HepG2 (cell line): ENCODE results near the gene NCOA5. TPM values are rescaled to one million over a fixed set of nuclear protein-coding genes. Genes with fewer than 3 reads are reported as not detected.

Experiments used
- CREM ChIP-seq, 2 experiments: sonication (generic) in 1 of 2; formaldehyde crosslinking in 1 of 2; IDR thresholded peaks; 2 replicates each; pipeline versions ENCODE4 v1.4.0 to v1.6.1; 2016 to 2020; ENCODE audit warnings: antibody characterized with exemption in 1 of 2, mild to moderate bottlenecking in 1 of 2, missing genetic modification reagents in 1 of 2
- FOXP4 ChIP-seq: sonication (generic); formaldehyde crosslinking; IDR thresholded peaks from 2 replicates; pipeline ENCODE4 v1.4.0; 2020; ENCODE audit warnings: missing genetic modification reagents
- GPN1 ChIP-seq: sonication (generic); formaldehyde crosslinking; IDR thresholded peaks from 2 replicates; pipeline ENCODE4 v1.5.1; 2020; ENCODE audit warnings: missing genetic modification reagents, borderline replicate concordance
- KAT8 ChIP-seq: IDR thresholded peaks from 2 replicates; pipeline ENCODE4 v1.6.1; 2016; ENCODE audit warnings: missing genetic modification reagents, missing compliant biosample characterization
- KLF12 ChIP-seq: sonication (generic); formaldehyde crosslinking; IDR thresholded peaks from 2 replicates; pipeline ENCODE4 v1.4.0; 2020; ENCODE audit warnings: missing genetic modification reagents, borderline replicate concordance
- RAD51 ChIP-seq: fragments of 450-650 bp; IDR thresholded peaks from 2 replicates; pipeline ENCODE4 v1.6.1; 2016; ENCODE audit warnings: borderline replicate concordance
- SUZ12 ChIP-seq: fragments of 150-350 bp; IDR thresholded peaks from 2 replicates; pipeline ENCODE4 v1.6.1; 2014; ENCODE audit warnings: low read depth, low read length
- TAF1 ChIP-seq: sonication (generic); formaldehyde crosslinking; IDR thresholded peaks from 2 replicates; pipeline ENCODE4 v1.4.0; 2020; ENCODE audit warnings: missing genetic modification reagents
- WIZ ChIP-seq: sonication (generic); formaldehyde crosslinking; IDR thresholded peaks from 2 replicates; pipeline ENCODE4 v1.5.1; 2020; ENCODE audit warnings: mild to moderate bottlenecking, missing genetic modification reagents
- ZFP91 ChIP-seq: sonication (generic); formaldehyde crosslinking; IDR thresholded peaks from 2 replicates; pipeline ENCODE4 v1.9.0; 2022; ENCODE audit warnings: missing genetic modification reagents, mild to moderate bottlenecking, borderline replicate concordance
- ZNF18 ChIP-seq: sonication (generic); formaldehyde crosslinking; IDR thresholded peaks from 2 replicates; pipeline ENCODE4 v1.8.0; 2022; ENCODE audit warnings: mild to moderate bottlenecking, missing genetic modification reagents; ENCODE audit not compliant: insufficient replicate concordance
- ZNF414 ChIP-seq: sonication (generic); formaldehyde crosslinking; IDR thresholded peaks from 2 replicates; pipeline ENCODE4 v1.5.0; 2020; ENCODE audit warnings: missing genetic modification reagents
- ZNF441 ChIP-seq: sonication (generic); formaldehyde crosslinking; IDR thresholded peaks from 2 replicates; pipeline ENCODE4 v1.7.0; 2021; ENCODE audit warnings: missing genetic modification reagents, borderline replicate concordance
- ZNF512B ChIP-seq: sonication (generic); formaldehyde crosslinking; IDR thresholded peaks from 2 replicates; pipeline ENCODE4 v1.5.1; 2020; ENCODE audit warnings: missing genetic modification reagents, mild to moderate bottlenecking, borderline replicate concordance
- ZNF567 ChIP-seq: sonication (generic); formaldehyde crosslinking; IDR thresholded peaks from 2 replicates; pipeline ENCODE4 v1.8.1; 2023; ENCODE audit warnings: mild to moderate bottlenecking, missing genetic modification reagents, borderline replicate concordance
- ZNF572 ChIP-seq: sonication (generic); formaldehyde crosslinking; IDR thresholded peaks from 2 replicates; pipeline ENCODE4 v1.5.1; 2020; ENCODE audit warnings: mild to moderate bottlenecking, missing genetic modification reagents
- ZNF639 ChIP-seq: conservative IDR thresholded peaks from 2 replicates; pipeline ENCODE4 v1.6.1; 2018; ENCODE audit warnings: missing genetic modification reagents
- ZNF777 ChIP-seq: sonication (generic); formaldehyde crosslinking; IDR thresholded peaks from 2 replicates; pipeline ENCODE4 v1.4.0; 2020; ENCODE audit warnings: missing genetic modification reagents
- ZNF788 ChIP-seq: sonication (generic); formaldehyde crosslinking; IDR thresholded peaks from 2 replicates; pipeline ENCODE4 v1.5.0; 2020; ENCODE audit warnings: mild to moderate bottlenecking, missing genetic modification reagents, borderline replicate concordance
- polyA plus RNA-seq, 8 experiments: library from polyadenylated mRNA; depleted of rRNA in 3 of 8; stranded (reverse) in 7 of 8; unstranded in 1 of 8; fragments of >200 nt; fragmentation: Illumina TruSeq in 4 of 8; extraction: Trizol in 4 of 8; gene quantifications; 2 replicates each; pipeline versions ENCODE4 v1.2.1 to v1.2.3, GENCODE V29; 2011 to 2016; ENCODE audit warnings: low read depth in 4 of 8, missing spikeins in 1 of 8, mixed read lengths in 1 of 8; ENCODE audit not compliant: insufficient read depth in 1 of 8
- total RNA-seq, 5 experiments: library from RNA; depleted of rRNA; stranded (reverse); fragments of >200 nt; fragmentation: Illumina TruSeq; extraction: Trizol; gene quantifications; 2 replicates each; pipeline ENCODE4 v1.2.3, GENCODE V29; 2016; ENCODE audit warnings: low read depth in 1 of 5

NCOA5 gene
- total and polyA plus RNA-seq, 2 of the 13 experiments (the other 11 are each of a cell fraction or from before 2014, with no cell fraction given): 16.5 to 28.4 TPM

- TF ChIP-seq ZFP91 (CRISPR knock-in tag) (peak; percentile 31; the same call in 1 of the 2 replicates), KAT8 (CRISPR knock-in tag) (0 out of 2 replicates have a peak, but pooled peaks have one; percentile 27), ZNF572 (CRISPR knock-in tag) (no peak), RAD51 (no peak), ZNF777 (CRISPR knock-in tag) (0 out of 2 replicates have a peak, but pooled peaks have one; percentile 23), ZNF414 (CRISPR knock-in tag) (no peak), CREM (IDR thresholded peaks at IDR 0.05) (no peak), CREM (CRISPR knock-in tag; IDR thresholded peaks at IDR 0.05) (no peak), ZNF512B (CRISPR knock-in tag) (0 out of 2 replicates have a peak, but pooled peaks have one; percentile 55), WIZ (no peak), FOXP4 (CRISPR knock-in tag) (no peak), GPN1 (no peak), ZNF788 (peak; percentile 19; the same call in 1 of the 2 replicates), ZNF639 (CRISPR knock-in tag) (peak; percentile 54; the same call in 1 of the 2 replicates), KLF12 (CRISPR knock-in tag) (no peak; the same call in 1 of the 2 replicates), TAF1 (CRISPR knock-in tag) (no peak), SUZ12 (no peak), ZNF18 (CRISPR knock-in tag) (no peak), ZNF441 (CRISPR knock-in tag) (no peak), ZNF567 (CRISPR knock-in tag) (0 out of 2 replicates have a peak, but pooled peaks have one; percentile 32)
These were observed 43.0 kb upstream of the NCOA5 start (continued) for GRCh38 chr20:46132705-46133120.
